CD14-positive monocyte (primary cell): ENCODE data around the gene DPY19L1. TPM values are rescaled to one million over a fixed set of nuclear protein-coding genes. Genes with fewer than 3 reads are reported as not detected.

Experiments
- DNase-seq, 3 donors: peaks; one replicate each; pipeline ENCODE4 v3.0.0-alpha.2; 2011 to 2022
- H2AFZ ChIP-seq: 2 replicates; pipeline ENCODE4 v1.6.0; 2012; ENCODE audit warnings: mild to moderate bottlenecking, low read depth, low read length, inconsistent platforms; ENCODE audit not compliant: insufficient read depth, poor library complexity, severe bottlenecking
- H3K27ac ChIP-seq, 2 donors: 1 replicate in 1 of 2; 2 replicates in 1 of 2; pipeline ENCODE4 v1.5.1; 2012 to 2013; ENCODE audit warnings: low read length in 2 of 2, control low read depth in 1 of 2, inconsistent platforms in 1 of 2, low read depth in 1 of 2, mild to moderate bottlenecking in 1 of 2
- H3K27me3 ChIP-seq, 2 donors: one replicate each; pipeline versions ENCODE4 v1.6.0 to v1.6.1; 2011 to 2013; ENCODE audit warnings: low read length in 2 of 2; ENCODE audit not compliant: control insufficient read depth in 2 of 2, insufficient read depth in 2 of 2
- H3K36me3 ChIP-seq, 2 donors: replicated peaks in 1 of 2; 1 replicate in 1 of 2; 2 replicates in 1 of 2; pipeline versions ENCODE4 v1.5.1 to v1.6.1; 2012 to 2013; ENCODE audit warnings: low read length in 2 of 2, control low read depth in 1 of 2, inconsistent platforms in 1 of 2, mild to moderate bottlenecking in 1 of 2; ENCODE audit not compliant: insufficient read depth in 2 of 2, control insufficient read depth in 1 of 2
- H3K4me1 ChIP-seq, 2 donors: 1 replicate in 1 of 2; 2 replicates in 1 of 2; pipeline versions ENCODE4 v1.5.1 to v1.6.1; 2012 to 2013; ENCODE audit warnings: low read length in 2 of 2, control low read depth in 1 of 2, inconsistent platforms in 1 of 2, mild to moderate bottlenecking in 1 of 2, moderate library complexity in 1 of 2; ENCODE audit not compliant: insufficient read depth in 2 of 2, control insufficient read depth in 1 of 2
- H3K4me2 ChIP-seq: replicated peaks from 2 replicates; pipeline ENCODE3; 2012; ENCODE audit warnings: low read length, moderate library complexity, mild to moderate bottlenecking; ENCODE audit not compliant: poor library complexity, severe bottlenecking; ENCODE audit errors: extremely low read depth
- H3K4me3 ChIP-seq, 3 experiments: fragments of 200-600 bp in 1 of 3; sonication (generic) in 1 of 3; replicated peaks in 1 of 3; 1 replicate in 2 of 3; 2 replicates in 1 of 3; pipeline ENCODE4 v1.5.1; 2011 to 2013; ENCODE audit warnings: low read length in 3 of 3, mild to moderate bottlenecking in 3 of 3, control low read depth in 2 of 3, low read depth in 2 of 3, inconsistent platforms in 1 of 3, moderate library complexity in 1 of 3
- H3K79me2 ChIP-seq: 2 replicates; pipeline ENCODE4 v1.6.0; 2012; ENCODE audit warnings: mild to moderate bottlenecking, control low read depth, inconsistent platforms, low read length, moderate library complexity; ENCODE audit not compliant: insufficient read depth
- H3K9ac ChIP-seq: 2 replicates; pipeline ENCODE4 v1.6.0; 2017; ENCODE audit warnings: low read length, mild to moderate bottlenecking; ENCODE audit not compliant: insufficient read depth, poor library complexity, severe bottlenecking
- H3K9me3 ChIP-seq, 2 donors: replicated peaks in 1 of 2; 1 replicate in 1 of 2; 2 replicates in 1 of 2; pipeline versions ENCODE4 v1.5.1 to v1.6.1; 2012 to 2013; ENCODE audit warnings: low read length in 2 of 2, control low read depth in 1 of 2; ENCODE audit not compliant: control insufficient read depth in 1 of 2, insufficient read depth in 1 of 2
- H4K20me1 ChIP-seq: 2 replicates; pipeline ENCODE4 v1.6.0; 2012; ENCODE audit warnings: mild to moderate bottlenecking, low read length, control low read depth, moderate library complexity; ENCODE audit not compliant: insufficient read depth
- H3K27ac Mint-ChIP-seq, 7 donors: one replicate each; pipeline ENCODE4 v1.8.0; 2020; ENCODE audit warnings: mild to moderate bottlenecking in 7 of 7, mixed read lengths in 7 of 7, moderate library complexity in 6 of 7, inconsistent platforms in 2 of 7
- H3K27me3 Mint-ChIP-seq, 3 donors: one replicate each; pipeline ENCODE4 v1.8.0; 2021 to 2022; ENCODE audit warnings: low read depth in 3 of 3, mild to moderate bottlenecking in 3 of 3, mixed read lengths in 3 of 3, moderate library complexity in 3 of 3, inconsistent platforms in 1 of 3
- H3K36me3 Mint-ChIP-seq, 2 donors: one replicate each; pipeline ENCODE4 v1.8.0; 2020; ENCODE audit warnings: mixed read lengths in 2 of 2, inconsistent platforms in 1 of 2, mild to moderate bottlenecking in 1 of 2
- H3K4me1 Mint-ChIP-seq: one replicate; pipeline ENCODE4 v1.8.0; 2020; ENCODE audit warnings: mild to moderate bottlenecking, mixed read lengths
- H3K4me3 Mint-ChIP-seq, 2 donors: one replicate each; pipeline ENCODE4 v1.8.0; 2020; ENCODE audit warnings: mild to moderate bottlenecking in 2 of 2, mixed read lengths in 2 of 2, moderate library complexity in 1 of 2
- H3K9me3 Mint-ChIP-seq, 7 donors: one replicate each; pipeline ENCODE4 v1.8.0; 2020 to 2022; ENCODE audit warnings: mixed read lengths in 7 of 7, mild to moderate bottlenecking in 6 of 7, moderate library complexity in 6 of 7, inconsistent platforms in 2 of 7
- CTCF ChIP-seq: fragments of 200-600 bp; IDR thresholded peaks from one replicate; pipeline ENCODE4 v1.8.0; 2022; ENCODE audit warnings: antibody characterized with exemption, mild to moderate bottlenecking
- WGBS: methylation state at CpG from one replicate; pipeline ENCODE4 v1.1.5; 2013; ENCODE audit warnings: missing lambda C conversion rate; ENCODE audit not compliant: insufficient coverage; 5-methylcytosine and 5-hydroxymethylcytosine counted together
- intact Hi-C, 2 donors: fragments of 100-400 bp; cut with micrococcal nuclease; formaldehyde crosslinking; loops; one replicate each; pipeline versions ENCODE4 v1.15.0 to v1.15.1; 2023
- polyA plus RNA-seq, 3 donors: library from polyadenylated mRNA; depleted of rRNA in 1 of 3; unstranded in 2 of 3; stranded (reverse) in 1 of 3; fragments of 300-500 nt in 2 of 3; fragments of >200 nt in 1 of 3; fragmentation: Illumina TruSeq in 2 of 3; gene quantifications; 1 replicate in 2 of 3; 2 replicates in 1 of 3; pipeline ENCODE4 v1.2.3, GENCODE V29; 2012 to 2021

DPY19L1 gene
- polyA plus RNA-seq, 3 donors: 0.81 to 5.2 (median 3.9) TPM

- no peak overlapping the region for H3K27ac Mint-ChIP-seq
Observed at GRCh38 chr7:34958021-34958420, 79.3 kb downstream of the DPY19L1 start.

GRCh38 chr7:34952822-34953221 lies 84.5 kb downstream of the DPY19L1 start:
- Histone ChIP-seq H3K27ac (no peak overlapping the region), H3K4me3 (no peak overlapping the region), H3K4me2 (no peak overlapping the region), H3K27me3 (no peaks in the 10 kb centered on the region), H3K9ac (no peak overlapping the region), H4K20me1 (no peaks in the 10 kb centered on the region), H3K4me1 (no peaks in the 10 kb centered on the region), H3K36me3 (no peaks in the 10 kb centered on the region), H3K79me2 (no peaks in the 10 kb centered on the region), H3K9me3 (no peaks in the 10 kb centered on the region), H2AFZ (no peak overlapping the region)
- Mint-ChIP-seq H3K36me3 (peaks cover 26 to 29% of the 10 kb centered on the region in 2 donors), H3K4me3 (no peak overlapping the region), H3K27ac (no peak overlapping the region), H3K9me3 (peaks cover 0 to 2% (median 0%) of the 10 kb centered on the region in 7 donors), H3K4me1 (no peaks in the 10 kb centered on the region), H3K27me3 (no peaks in the 10 kb centered on the region)
- no peak for TF ChIP-seq CTCF
- 100% methylated on average over 1 of the region's 3 CpGs for WGBS
- DNase-seq: no peak
- intact Hi-C loops: no loop called here

More at GRCh38 chr7:34958021-34958420, 79.3 kb downstream of the DPY19L1 start:
- Histone ChIP-seq H3K36me3 (no peaks in the 10 kb centered on the region), H4K20me1 (no peaks in the 10 kb centered on the region), H3K9ac (no peak overlapping the region), H3K27me3 (no peaks in the 10 kb centered on the region), H3K27ac (no peak overlapping the region), H3K4me1 (no peaks in the 10 kb centered on the region), H3K79me2 (no peaks in the 10 kb centered on the region), H3K4me3 (no peak overlapping the region), H2AFZ (no peak overlapping the region), H3K4me2 (no peak overlapping the region), H3K9me3 (no peaks in the 10 kb centered on the region)
- intact Hi-C loops: no loop called here
- no peaks in the 10 kb centered on the region for H3K27me3 Mint-ChIP-seq
- peaks cover 16 to 19% of the 10 kb centered on the region in 2 donors for H3K36me3 Mint-ChIP-seq
- H3K9me3 Mint-ChIP-seq: peaks cover 0 to 8% (median 3%) of the 10 kb centered on the region in 7 donors
- WGBS: no CpG with 5 or more reads among the region's 1 CpG
- TF ChIP-seq CTCF: no peak
- H3K4me3 Mint-ChIP-seq: no peak overlapping the region
- DNase-seq: no peak
- no peaks in the 10 kb centered on the region for H3K4me1 Mint-ChIP-seq
